A673 (cell line): Measurements from ENCODE around the gene ADAM29. TPM values are rescaled to one million over a fixed set of nuclear protein-coding genes. Genes with fewer than 3 reads are reported as not detected.

Experiments used
- BruUV-seq: library from RNA; stranded (reverse); fragments of 400-500 nt; replicated peaks from 2 replicates; lab custom pipeline; 2021; lab: Mats Ljungman, UMichigan
- CTCF ChIA-PET: fragments of 300-600 bp; sonication (Branson Sonifier 250); formaldehyde crosslinking; loops from one replicate; lab custom pipeline; 2022; ENCODE audit warnings: antibody characterized with exemption; lab: Charles Lee
- POLR2A ChIA-PET: fragments of 300-600 bp; sonication (Branson Sonifier 250); formaldehyde crosslinking; loops from one replicate; lab custom pipeline; 2022; ENCODE audit warnings: antibody characterized with exemption; ENCODE audit not compliant: low non-redundant PET; lab: Charles Lee
- DNase-seq: peaks from one replicate; pipeline ENCODE4 v3.0.0-alpha.2; 2015; ENCODE audit warnings: low spot score
- H3K27ac ChIP-seq: fragments of 200-600 bp; sonication (generic); 2 replicates; pipeline ENCODE4 v1.5.1; 2016; ENCODE audit warnings: mixed run types, low read depth, mild to moderate bottlenecking, mixed read lengths, antibody characterized with exemption, low read length; ENCODE audit not compliant: poor library complexity, severe bottlenecking
- H3K27me3 ChIP-seq: fragments of 200-600 bp; sonication (generic); replicated peaks from 2 replicates; pipeline ENCODE4 v1.6.1; 2017; ENCODE audit warnings: mixed run types, low read depth, mild to moderate bottlenecking, mixed read lengths, antibody characterized with exemption, low read length; ENCODE audit not compliant: insufficient read depth, poor library complexity
- H3K36me3 ChIP-seq: fragments of 200-600 bp; sonication (generic); 2 replicates; pipeline ENCODE4 v1.6.1; 2016; ENCODE audit warnings: mixed run types, mild to moderate bottlenecking, mixed read lengths, antibody characterized with exemption, low read length; ENCODE audit not compliant: insufficient read depth, poor library complexity, severe bottlenecking
- H3K4me1 ChIP-seq: fragments of 200-600 bp; sonication (generic); 2 replicates; pipeline ENCODE4 v1.6.1; 2017; ENCODE audit warnings: mixed run types, mild to moderate bottlenecking, mixed read lengths, antibody characterized with exemption, low read length; ENCODE audit not compliant: insufficient read depth, poor library complexity, severe bottlenecking
- H3K4me3 ChIP-seq: fragments of 200-600 bp; sonication (generic); 2 replicates; pipeline ENCODE4 v1.5.1; 2016; ENCODE audit warnings: low read depth, mixed run types, mild to moderate bottlenecking, mixed read lengths, low read length; ENCODE audit not compliant: poor library complexity, severe bottlenecking
- H3K9me3 ChIP-seq: fragments of 200-600 bp; sonication (generic); 2 replicates; pipeline ENCODE4 v1.6.1; 2016; ENCODE audit warnings: mixed run types, low read depth, mild to moderate bottlenecking, mixed read lengths, antibody characterized with exemption, low read length; ENCODE audit not compliant: poor library complexity, severe bottlenecking
- EZH2 ChIP-seq: fragments of 200-600 bp; sonication (generic); IDR thresholded peaks from 2 replicates; pipeline ENCODE4 v1.6.1; 2017; ENCODE audit warnings: borderline replicate concordance, low read depth, mild to moderate bottlenecking, mixed read lengths, antibody characterized with exemption, low read length; ENCODE audit not compliant: poor library complexity, severe bottlenecking
- intact Hi-C: fragments of 100-400 bp; cut with micrococcal nuclease; formaldehyde crosslinking; loops from one replicate; pipeline ENCODE4 v1.10.0; 2022; ENCODE audit not compliant: unreplicated experiment
- total RNA-seq: library from RNA; stranded (reverse); gene quantifications from 2 replicates; pipeline ENCODE4 v1.2.3, GENCODE V29; 2021
- TF ChIP-seq, protein P1 (sequence below): fragments of 300-800, 200-600 bp; sonication (generic); conservative IDR thresholded peaks from 2 replicates; pipeline ENCODE4 v1.5.1; 2017; ENCODE audit warnings: low read depth, mild to moderate bottlenecking, antibody characterized with exemption, low read length, moderate library complexity, mixed read lengths

ADAM29 gene
- total RNA-seq, 1 experiment from 2014 or later, result not detected

DNA sequence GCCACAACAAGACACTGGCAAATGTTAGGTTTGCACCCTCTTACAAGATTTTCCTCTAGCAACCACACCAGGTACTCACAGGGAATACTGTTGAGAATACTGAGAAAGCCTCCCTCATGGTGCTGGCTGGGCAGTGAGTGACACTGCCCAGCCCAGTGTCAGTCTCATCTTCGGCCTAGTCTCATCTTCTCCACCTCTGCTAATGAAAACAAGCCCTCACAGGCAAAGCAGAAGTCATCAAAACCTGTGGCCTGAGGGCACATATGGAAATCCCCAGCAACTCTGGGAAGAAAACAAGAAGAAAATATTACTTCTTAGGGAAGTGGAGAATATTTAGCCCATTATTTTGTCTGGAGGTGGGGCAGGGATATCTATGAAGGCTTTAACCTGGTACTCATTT lies 7.9 kb upstream of the ADAM29 start:
- no TSS peak for BruUV-seq
- Histone ChIP-seq H3K4me1 (no peaks in the 10 kb centered on the region), H3K36me3 (no peaks in the 10 kb centered on the region), H3K4me3 (no peak overlapping the region), H3K9me3 (peaks cover 7% of the 10 kb centered on the region), H3K27me3 (no peaks in the 10 kb centered on the region), H3K27ac (no peak overlapping the region)
- POLR2A ChIA-PET, result no interaction called here
- CTCF ChIA-PET, result no interaction called here
- TF ChIP-seq, protein P1, sequence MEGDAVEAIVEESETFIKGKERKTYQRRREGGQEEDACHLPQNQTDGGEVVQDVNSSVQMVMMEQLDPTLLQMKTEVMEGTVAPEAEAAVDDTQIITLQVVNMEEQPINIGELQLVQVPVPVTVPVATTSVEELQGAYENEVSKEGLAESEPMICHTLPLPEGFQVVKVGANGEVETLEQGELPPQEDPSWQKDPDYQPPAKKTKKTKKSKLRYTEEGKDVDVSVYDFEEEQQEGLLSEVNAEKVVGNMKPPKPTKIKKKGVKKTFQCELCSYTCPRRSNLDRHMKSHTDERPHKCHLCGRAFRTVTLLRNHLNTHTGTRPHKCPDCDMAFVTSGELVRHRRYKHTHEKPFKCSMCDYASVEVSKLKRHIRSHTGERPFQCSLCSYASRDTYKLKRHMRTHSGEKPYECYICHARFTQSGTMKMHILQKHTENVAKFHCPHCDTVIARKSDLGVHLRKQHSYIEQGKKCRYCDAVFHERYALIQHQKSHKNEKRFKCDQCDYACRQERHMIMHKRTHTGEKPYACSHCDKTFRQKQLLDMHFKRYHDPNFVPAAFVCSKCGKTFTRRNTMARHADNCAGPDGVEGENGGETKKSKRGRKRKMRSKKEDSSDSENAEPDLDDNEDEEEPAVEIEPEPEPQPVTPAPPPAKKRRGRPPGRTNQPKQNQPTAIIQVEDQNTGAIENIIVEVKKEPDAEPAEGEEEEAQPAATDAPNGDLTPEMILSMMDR, result no peak
- no peak for TF ChIP-seq EZH2
- intact Hi-C loops, result no loop called here
- DNase-seq, result no peak

DNA sequence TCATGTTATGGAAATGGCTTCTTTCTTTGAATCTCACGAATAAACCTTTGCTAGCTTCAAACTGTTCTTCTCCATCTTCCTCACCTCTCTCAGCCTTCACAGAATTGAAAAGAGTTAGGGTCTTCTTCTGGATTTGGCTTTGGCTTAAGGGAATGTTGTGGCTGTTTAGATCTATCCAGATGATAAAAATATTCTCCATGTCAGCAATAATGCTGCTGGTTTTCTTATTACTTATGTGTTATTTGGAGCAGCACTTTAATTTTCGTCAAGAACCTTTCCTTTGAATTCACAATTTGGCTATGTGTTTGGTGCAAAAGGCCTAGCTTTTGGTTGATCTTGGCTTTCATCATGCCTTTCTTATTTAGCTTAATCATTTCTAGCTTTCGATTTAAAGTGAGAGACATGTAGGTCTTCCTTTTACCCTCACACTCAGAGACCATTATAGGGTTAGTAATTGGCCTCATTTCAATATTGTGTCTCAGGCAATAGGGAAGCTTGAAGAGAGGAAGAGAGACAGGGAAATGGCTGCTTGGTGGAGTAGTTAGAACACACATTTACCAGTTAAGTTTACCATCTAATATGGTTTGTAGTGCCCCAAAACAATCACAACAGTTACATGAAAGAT lies 5.1 kb upstream of the ADAM29 start:
- no TSS peak for BruUV-seq
- intact Hi-C loops, result no loop called here
- no peaks in the 10 kb centered on the region for H3K9me3 ChIP-seq
- no peaks in the 10 kb centered on the region for H3K27me3 ChIP-seq
- CTCF ChIA-PET, result no interaction called here
- POLR2A ChIA-PET, result no interaction called here
- H3K36me3 ChIP-seq, result no peaks in the 10 kb centered on the region
- TF ChIP-seq, protein P1, result no peak
- TF ChIP-seq EZH2, result no peak
- H3K4me3 ChIP-seq, result no peak overlapping the region
- no peaks in the 10 kb centered on the region for H3K4me1 ChIP-seq
- no peak overlapping the region for H3K27ac ChIP-seq
- DNase-seq, result no peak

GRCh38 chr4:174919886-174920423 lies 1.8 kb downstream of the ADAM29 start:
- CTCF ChIA-PET, result no interaction called here
- Histone ChIP-seq H3K36me3 (no peaks in the 10 kb centered on the region), H3K27me3 (no peaks in the 10 kb centered on the region), H3K4me3 (no peak overlapping the region), H3K9me3 (no peaks in the 10 kb centered on the region), H3K4me1 (no peaks in the 10 kb centered on the region), H3K27ac (no peak overlapping the region)
- POLR2A ChIA-PET, result no interaction called here
- intact Hi-C loops, result no loop called here
- DNase-seq, result no peak
- TF ChIP-seq EZH2, result no peak
- TF ChIP-seq, protein P1, result no peak
- no TSS peak for BruUV-seq
